Upper lobe of left lung (tissue), 4 donors: ENCODE data around the gene NCOA6.

ENCODE experiments used
- POLR2A ChIP-seq, 4 donors: fragments of 450-650 bp; IDR thresholded peaks; one replicate each; pipeline ENCODE4 v1.5.1; 2016 to 2017; ENCODE audit warnings: antibody characterized with exemption in 4 of 4, mild to moderate bottlenecking in 2 of 4
- TF ChIP-seq, protein P1 (sequence below), 6 experiments: fragments of 450-650 bp in 4 of 6; fragments of 200-600 bp in 2 of 6; sonication (generic) in 2 of 6; IDR thresholded peaks; one replicate each; pipeline ENCODE4 v1.5.1; 2016 to 2019; ENCODE audit warnings: antibody characterized with exemption in 6 of 6

DNA sequence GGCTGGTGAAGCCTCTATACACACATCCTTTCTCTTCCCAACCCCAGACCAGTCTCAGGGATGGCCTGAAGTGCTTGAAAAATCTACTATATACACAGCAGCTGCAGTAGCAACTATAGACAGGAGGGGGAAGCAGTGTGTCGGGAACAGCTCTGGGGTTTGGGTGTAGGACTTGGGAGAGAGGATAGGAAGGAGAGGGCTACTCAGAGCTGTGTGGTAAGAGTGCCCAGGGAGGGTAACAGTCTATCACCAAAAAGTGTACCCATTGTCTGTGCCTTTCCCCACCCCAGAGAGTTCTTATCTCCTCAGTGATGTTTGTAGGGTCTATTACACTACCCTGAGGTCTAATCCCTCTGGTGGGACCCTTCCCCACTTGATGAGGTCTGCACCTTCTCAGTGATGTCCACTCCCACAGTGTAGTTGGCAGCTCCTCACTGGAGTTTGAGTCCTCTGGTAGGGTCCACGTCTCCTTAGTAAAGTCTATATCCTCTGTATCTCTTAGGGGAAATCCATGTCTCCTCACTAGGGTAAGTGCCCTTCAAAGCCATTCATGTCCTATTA, 48.7 kb upstream of the NCOA6 start:
- TF ChIP-seq, protein P1, sequence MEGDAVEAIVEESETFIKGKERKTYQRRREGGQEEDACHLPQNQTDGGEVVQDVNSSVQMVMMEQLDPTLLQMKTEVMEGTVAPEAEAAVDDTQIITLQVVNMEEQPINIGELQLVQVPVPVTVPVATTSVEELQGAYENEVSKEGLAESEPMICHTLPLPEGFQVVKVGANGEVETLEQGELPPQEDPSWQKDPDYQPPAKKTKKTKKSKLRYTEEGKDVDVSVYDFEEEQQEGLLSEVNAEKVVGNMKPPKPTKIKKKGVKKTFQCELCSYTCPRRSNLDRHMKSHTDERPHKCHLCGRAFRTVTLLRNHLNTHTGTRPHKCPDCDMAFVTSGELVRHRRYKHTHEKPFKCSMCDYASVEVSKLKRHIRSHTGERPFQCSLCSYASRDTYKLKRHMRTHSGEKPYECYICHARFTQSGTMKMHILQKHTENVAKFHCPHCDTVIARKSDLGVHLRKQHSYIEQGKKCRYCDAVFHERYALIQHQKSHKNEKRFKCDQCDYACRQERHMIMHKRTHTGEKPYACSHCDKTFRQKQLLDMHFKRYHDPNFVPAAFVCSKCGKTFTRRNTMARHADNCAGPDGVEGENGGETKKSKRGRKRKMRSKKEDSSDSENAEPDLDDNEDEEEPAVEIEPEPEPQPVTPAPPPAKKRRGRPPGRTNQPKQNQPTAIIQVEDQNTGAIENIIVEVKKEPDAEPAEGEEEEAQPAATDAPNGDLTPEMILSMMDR (IDR thresholded peaks at IDR 0.05) = peak; percentile 82 to 94 (median 89)
- no peak for TF ChIP-seq POLR2A (IDR thresholded peaks at IDR 0.05)
